ENCODE data around the gene GOLGA6L6.
"Not testable (repeated sequence)": the region's sequence is repeated elsewhere in the genome, so short reads cannot be mapped to it uniquely, and the experiment has no call there.

GRCh38 chr15:20541700-20542099, at the start of gene GOLGA6L6:
- TF ChIP-seq CTCF, POLR2A (IDR thresholded peaks at IDR 0.05): not testable (repeated sequence)
